Liver (tissue), 9 donors: ENCODE results near the gene ZNF771. TPM values are rescaled to one million over a fixed set of nuclear protein-coding genes. Genes with fewer than 3 reads are reported as not detected.

ENCODE experiments used
- DNase-seq: peaks from one replicate; pipeline ENCODE4 v3.0.0-alpha.2; 2017; ENCODE audit warnings: low spot score
- H3K27ac ChIP-seq, 2 donors: one replicate each; pipeline ENCODE4 v1.7.0; 2013; ENCODE audit warnings: inconsistent platforms in 2 of 2, low read length in 2 of 2, control low read depth in 1 of 2, low read depth in 1 of 2, mild to moderate bottlenecking in 1 of 2
- H3K27me3 ChIP-seq, 4 donors: one replicate each; pipeline versions ENCODE4 v1.6.1 to v1.7.0; 2013; ENCODE audit warnings: low read length in 3 of 4, inconsistent platforms in 1 of 4, mild to moderate bottlenecking in 1 of 4, moderate library complexity in 1 of 4; ENCODE audit not compliant: control insufficient read depth in 4 of 4, insufficient read depth in 4 of 4
- H3K36me3 ChIP-seq, 4 donors: one replicate each; pipeline versions ENCODE4 v1.6.1 to v1.7.0; 2013; ENCODE audit warnings: low read length in 3 of 4, mild to moderate bottlenecking in 3 of 4, low read depth in 1 of 4, moderate library complexity in 1 of 4; ENCODE audit not compliant: control insufficient read depth in 4 of 4, insufficient read depth in 3 of 4
- H3K4me1 ChIP-seq, 4 donors: one replicate each; pipeline versions ENCODE4 v1.6.1 to v1.7.0; 2013; ENCODE audit warnings: low read length in 3 of 4, mild to moderate bottlenecking in 3 of 4, moderate library complexity in 1 of 4; ENCODE audit not compliant: control insufficient read depth in 4 of 4, insufficient read depth in 4 of 4
- H3K4me3 ChIP-seq, 3 donors: one replicate each; pipeline versions ENCODE4 v1.6.1 to v1.7.0; 2013; ENCODE audit warnings: low read length in 3 of 3, control low read depth in 1 of 3, low read depth in 1 of 3, mild to moderate bottlenecking in 1 of 3
- H3K9ac ChIP-seq, 2 donors: one replicate each; pipeline ENCODE4 v1.7.0; 2013; ENCODE audit warnings: low read length in 2 of 2, mild to moderate bottlenecking in 2 of 2, moderate library complexity in 2 of 2, control low read depth in 1 of 2, low read depth in 1 of 2
- H3K9me3 ChIP-seq, 4 donors: one replicate each; pipeline versions ENCODE4 v1.6.1 to v1.7.0; 2013; ENCODE audit warnings: low read length in 3 of 4; ENCODE audit not compliant: control insufficient read depth in 4 of 4
- ATF3 ChIP-seq: IDR thresholded peaks from 2 replicates; pipeline ENCODE4 v1.6.1; 2016; ENCODE audit warnings: antibody characterized with exemption
- CTCF ChIP-seq: fragments of 150-350 bp; IDR thresholded peaks from 2 replicates; pipeline ENCODE4 v1.5.1; 2017; ENCODE audit warnings: improper control_type of control experiment, low read depth, low read length; ENCODE audit not compliant: missing input control
- EGR1 ChIP-seq, 2 donors: IDR thresholded peaks; 2 replicates each; pipeline ENCODE4 v1.6.1; 2016 to 2018; ENCODE audit warnings: antibody characterized with exemption in 2 of 2, low read depth in 2 of 2
- FOXA1 ChIP-seq: IDR thresholded peaks from 2 replicates; pipeline ENCODE4 v1.6.1; 2016; ENCODE audit warnings: antibody characterized with exemption
- FOXA2 ChIP-seq: IDR thresholded peaks from 2 replicates; pipeline ENCODE4 v1.6.1; 2016; ENCODE audit warnings: antibody characterized with exemption
- GABPA ChIP-seq, 2 donors: IDR thresholded peaks in 1 of 2; conservative IDR thresholded peaks in 1 of 2; 2 replicates each; pipeline ENCODE4 v1.6.1; 2016; ENCODE audit warnings: antibody characterized with exemption in 2 of 2, mild to moderate bottlenecking in 1 of 2, moderate library complexity in 1 of 2
- HNF4A ChIP-seq, 2 donors: conservative IDR thresholded peaks; 2 replicates each; pipeline ENCODE4 v1.6.1; 2016; ENCODE audit warnings: antibody characterized with exemption in 2 of 2, mild to moderate bottlenecking in 2 of 2
- HNF4G ChIP-seq: IDR thresholded peaks from 2 replicates; pipeline ENCODE4 v1.6.1; 2016; ENCODE audit warnings: antibody characterized with exemption
- JUND ChIP-seq, 2 donors: IDR thresholded peaks; 2 replicates each; pipeline ENCODE4 v1.6.1; 2016; ENCODE audit warnings: antibody characterized with exemption in 2 of 2
- MAX ChIP-seq: IDR thresholded peaks from 2 replicates; pipeline ENCODE4 v1.6.1; 2016; ENCODE audit warnings: antibody characterized with exemption
- NR2F2 ChIP-seq: IDR thresholded peaks from 2 replicates; pipeline ENCODE4 v1.6.1; 2016; ENCODE audit warnings: antibody characterized with exemption
- RAD21 ChIP-seq, 2 donors: IDR thresholded peaks; 2 replicates each; pipeline ENCODE4 v1.6.1; 2016; ENCODE audit warnings: antibody characterized with exemption in 2 of 2, mild to moderate bottlenecking in 2 of 2
- REST ChIP-seq: IDR thresholded peaks from 2 replicates; pipeline ENCODE4 v1.6.1; 2016; ENCODE audit warnings: antibody characterized with exemption, mild to moderate bottlenecking
- SP1 ChIP-seq: IDR thresholded peaks from 2 replicates; pipeline ENCODE4 v1.6.1; 2018; ENCODE audit warnings: antibody characterized with exemption, mild to moderate bottlenecking
- TAF1 ChIP-seq: conservative IDR thresholded peaks from 2 replicates; pipeline ENCODE4 v1.6.1; 2016; ENCODE audit warnings: antibody characterized with exemption, mild to moderate bottlenecking
- YY1 ChIP-seq: IDR thresholded peaks from 2 replicates; pipeline ENCODE4 v1.6.1; 2016; ENCODE audit warnings: antibody characterized with exemption, mild to moderate bottlenecking
- ZBTB33 ChIP-seq: IDR thresholded peaks from 2 replicates; pipeline ENCODE4 v1.6.1; 2016; ENCODE audit warnings: antibody characterized with exemption
- WGBS: extraction: QIAGEN DNeasy Blood & Tissue Kit; methylation state at CpG from one replicate; pipeline ENCODE4 v1.1.7; 2013; 5-methylcytosine and 5-hydroxymethylcytosine counted together
- polyA plus RNA-seq, 2 donors: library from polyadenylated mRNA; stranded (reverse) in 1 of 2; unstranded in 1 of 2; fragments of 200-250 nt in 1 of 2; fragments of >200 nt in 1 of 2; fragmentation: Nextera tagmentation in 1 of 2; extraction: Ambion mirVana in 1 of 2; gene quantifications; one replicate each; pipeline versions ENCODE4 v1.2.1 to v1.2.3, GENCODE V29; 2013 to 2015
- total RNA-seq, 2 donors: library from RNA; depleted of rRNA; stranded (reverse); fragments of >200 nt; gene quantifications; one replicate each; pipeline ENCODE4 v1.2.3, GENCODE V29; 2014
- donor health status: healthy.
- donor health status: healthy.
- donor health status: healthy.
- donor health status: healthy.
- donor health status: healthy.

ZNF771 gene
- total and polyA plus RNA-seq, 4 donors = 2.6 to 8.0 (median 5.2) TPM

GRCh38 chr16:30438835-30439234 lies 31.4 kb downstream of the ZNF771 start:
- no peak overlapping the region for H3K27ac ChIP-seq
- peaks cover 0 to 2% (median 0%) of the 10 kb centered on the region in 4 donors for H3K36me3 ChIP-seq
- no peaks in the 10 kb centered on the region for H3K9me3 ChIP-seq
- DNase-seq = no peak
- no peak overlapping the region for H3K9ac ChIP-seq
- TF ChIP-seq ZBTB33 (no peak), NR2F2 (no peak), CTCF (no peak), HNF4A (conservative IDR thresholded peaks at IDR 0.05) (no peak), TAF1 (no peak), FOXA1 (no peak), GABPA (IDR thresholded peaks at IDR 0.05 in 1 of 2, conservative IDR thresholded peaks at IDR 0.05 in 1 of 2) (no peak), FOXA2 (no peak), ATF3 (no peak), MAX (no peak), REST (no peak), EGR1 (IDR thresholded peaks at IDR 0.05; ENCODE audit: low read depth in 2 of 2) (no peak), SP1 (no peak), JUND (IDR thresholded peaks at IDR 0.05) (no peak), HNF4G (no peak), RAD21 (IDR thresholded peaks at IDR 0.05) (no peak), YY1 (no peak)
- WGBS = 94% methylated on average over 5 of the region's 5 CpGs
- H3K4me1 ChIP-seq = peaks cover 0 to 13% (median 7%) of the 10 kb centered on the region in 4 donors
- H3K27me3 ChIP-seq = no peaks in the 10 kb centered on the region
- H3K4me3 ChIP-seq = no peak overlapping the region
